ENCODE measurements around the gene FAM240B.

FAM240B gene

DNA sequence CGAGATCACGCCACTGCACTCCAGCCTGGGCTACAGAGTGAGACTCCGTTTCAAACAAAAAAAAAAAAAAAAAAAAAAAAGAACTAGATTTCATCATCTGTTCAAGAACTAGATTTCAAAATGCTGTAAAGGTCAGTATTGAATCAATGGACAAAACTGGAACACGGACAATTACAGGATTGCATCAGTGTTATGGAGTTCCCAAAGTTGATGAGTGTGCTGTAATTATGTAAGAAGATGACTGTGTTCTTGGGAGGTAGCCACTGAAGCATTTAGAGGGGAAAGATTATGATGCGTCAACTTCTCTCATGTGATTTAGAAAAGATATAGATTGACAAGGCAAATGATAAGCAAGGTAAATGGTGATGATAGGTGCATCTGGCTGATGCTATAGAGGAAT lies 6.5 kb downstream of the FAM240B start:
- Histone ChIP-seq H4K5ac (ENCODE audit: low read length) (no peak overlapping the region), H3K4me2 (ENCODE audit: low read length) (no peak overlapping the region), H3K18ac (ENCODE audit: low read length) (no peak overlapping the region), H2BK120ac (ENCODE audit: low read depth, low read length) (no peak overlapping the region), H3K56ac (ENCODE audit: low read length) (no peak overlapping the region), H2AK5ac (ENCODE audit: low read length) (no peak overlapping the region), H3K27ac (ENCODE audit: low read depth, low read length) (no peak overlapping the region), H3K36me3 (ENCODE audit: control insufficient read depth, insufficient read depth, low read length) (no peaks in the 10 kb centered on the region), H3K4me1 (ENCODE audit: control insufficient read depth, low read depth, low read length) (no peaks in the 10 kb centered on the region), H3K79me2 (ENCODE audit: control insufficient read depth, insufficient read depth, low read length) (no peaks in the 10 kb centered on the region), H3K27me3 (ENCODE audit: insufficient read depth, low read length, poor library complexity) (no peaks in the 10 kb centered on the region), H3K4ac (ENCODE audit: low read depth, low read length) (no peak overlapping the region), H3K9ac (ENCODE audit: low read length) (no peak overlapping the region), H2BK5ac (ENCODE audit: low read length) (no peak overlapping the region), H3K79me1 (ENCODE audit: low read length) (no peaks in the 10 kb centered on the region), H2BK15ac (replicated peaks; ENCODE audit: low read depth) (no peak overlapping the region), H3K23ac (ENCODE audit: low read length) (no peak overlapping the region), H4K8ac (ENCODE audit: low read depth, low read length) (no peak overlapping the region), H3K4me3 (ENCODE audit: low read length) (no peak overlapping the region)
- DNase-seq, result no peak
- WGBS (ENCODE audit: extremely low coverage, insufficient coverage, low lambda C conversion rate), result no CpG with 5 or more reads among the region's 5 CpGs

DNA sequence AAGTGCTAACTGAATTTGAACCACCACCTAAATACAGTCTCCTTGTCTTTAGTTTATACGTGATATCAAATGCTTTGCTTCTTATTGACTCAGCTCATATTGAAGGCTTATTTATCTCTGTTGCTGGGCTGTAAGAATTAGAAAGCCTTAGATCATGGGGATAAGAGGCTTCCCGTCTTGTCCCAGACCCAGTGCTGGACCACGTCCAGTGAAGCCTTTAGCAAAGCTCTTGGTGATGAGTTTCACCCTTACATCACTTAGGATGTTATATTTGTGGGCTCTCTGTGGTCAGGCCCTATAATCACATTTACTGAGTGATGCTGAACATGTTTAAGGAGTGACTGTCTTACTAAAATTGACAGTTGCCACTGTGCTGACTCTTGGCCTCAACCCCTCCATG lies 11.2 kb downstream of the FAM240B start:
- no CpG with 5 or more reads among the region's 3 CpGs for WGBS (ENCODE audit: extremely low coverage, insufficient coverage, low lambda C conversion rate)
- Histone ChIP-seq H4K8ac (ENCODE audit: low read depth, low read length) (no peak overlapping the region), H3K4ac (ENCODE audit: low read depth, low read length) (no peak overlapping the region), H2BK15ac (replicated peaks; ENCODE audit: low read depth) (no peak overlapping the region), H3K27me3 (ENCODE audit: insufficient read depth, low read length, poor library complexity) (no peaks in the 10 kb centered on the region), H2BK120ac (ENCODE audit: low read depth, low read length) (no peak overlapping the region), H4K5ac (ENCODE audit: low read length) (no peak overlapping the region), H3K27ac (ENCODE audit: low read depth, low read length) (no peak overlapping the region), H3K79me2 (ENCODE audit: control insufficient read depth, insufficient read depth, low read length) (no peaks in the 10 kb centered on the region), H3K23ac (ENCODE audit: low read length) (no peak overlapping the region), H3K56ac (ENCODE audit: low read length) (no peak overlapping the region), H3K4me2 (ENCODE audit: low read length) (no peak overlapping the region), H3K4me1 (ENCODE audit: control insufficient read depth, low read depth, low read length) (no peaks in the 10 kb centered on the region), H3K79me1 (ENCODE audit: low read length) (no peaks in the 10 kb centered on the region), H3K4me3 (ENCODE audit: low read length) (no peak overlapping the region), H2BK5ac (ENCODE audit: low read length) (no peak overlapping the region), H2AK5ac (ENCODE audit: low read length) (no peak overlapping the region), H3K36me3 (ENCODE audit: control insufficient read depth, insufficient read depth, low read length) (no peaks in the 10 kb centered on the region), H3K18ac (ENCODE audit: low read length) (no peak overlapping the region), H3K9ac (ENCODE audit: low read length) (no peak overlapping the region)
- no peak for DNase-seq

GRCh38 chr9:38707885-38708637 lies 11.9 kb downstream of the FAM240B start:
- no peak overlapping the region for H4K5ac ChIP-seq (ENCODE audit: low read length)
- WGBS (ENCODE audit: extremely low coverage, insufficient coverage, low lambda C conversion rate), result no CpG with 5 or more reads among the region's 10 CpGs
- no peak overlapping the region for H3K9ac ChIP-seq (ENCODE audit: low read length)
- no peak overlapping the region for H3K4ac ChIP-seq (ENCODE audit: low read depth, low read length)
- no peaks in the 10 kb centered on the region for H3K4me1 ChIP-seq (ENCODE audit: control insufficient read depth, low read depth, low read length)
- H3K36me3 ChIP-seq (ENCODE audit: control insufficient read depth, insufficient read depth, low read length), result no peaks in the 10 kb centered on the region
- no peak overlapping the region for H3K4me3 ChIP-seq (ENCODE audit: low read length)
- DNase-seq, result peak; percentile 74
- no peaks in the 10 kb centered on the region for H3K79me1 ChIP-seq (ENCODE audit: low read length)
- H3K27ac ChIP-seq (ENCODE audit: low read depth, low read length), result no peak overlapping the region
- no peak overlapping the region for H3K18ac ChIP-seq (ENCODE audit: low read length)
- H3K27me3 ChIP-seq (ENCODE audit: insufficient read depth, low read length, poor library complexity), result no peaks in the 10 kb centered on the region
- no peak overlapping the region for H2BK15ac ChIP-seq (replicated peaks; ENCODE audit: low read depth)
- no peak overlapping the region for H2BK5ac ChIP-seq (ENCODE audit: low read length)
- H3K23ac ChIP-seq (ENCODE audit: low read length), result no peak overlapping the region
- no peaks in the 10 kb centered on the region for H3K79me2 ChIP-seq (ENCODE audit: control insufficient read depth, insufficient read depth, low read length)
- no peak overlapping the region for H2AK5ac ChIP-seq (ENCODE audit: low read length)
- H3K56ac ChIP-seq (ENCODE audit: low read length), result no peak overlapping the region
- no peak overlapping the region for H3K4me2 ChIP-seq (ENCODE audit: low read length)
- H2BK120ac ChIP-seq (ENCODE audit: low read depth, low read length), result no peak overlapping the region
- no peak overlapping the region for H4K8ac ChIP-seq (ENCODE audit: low read depth, low read length)

DNA sequence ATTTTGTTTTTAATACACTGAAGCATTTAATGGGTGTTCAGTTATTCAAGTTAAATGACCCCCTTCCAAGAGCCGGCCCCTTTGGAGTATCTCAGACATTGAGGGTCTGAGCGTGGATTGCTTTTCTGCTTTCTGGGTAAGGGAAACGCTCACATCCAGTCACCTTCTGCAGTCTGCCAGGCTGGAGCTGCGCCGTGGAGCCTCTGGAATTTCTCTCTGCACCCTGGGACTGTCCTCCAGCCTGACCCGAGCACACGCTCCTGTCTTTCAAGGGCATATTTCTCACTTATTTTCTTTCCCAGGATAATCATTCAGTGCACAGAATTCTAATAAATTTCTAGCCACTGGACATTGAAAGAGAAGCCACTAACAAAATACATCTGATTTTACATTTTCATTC lies 13.4 kb downstream of the FAM240B start:
- Histone ChIP-seq H3K27me3 (ENCODE audit: insufficient read depth, low read length, poor library complexity) (no peaks in the 10 kb centered on the region), H3K79me1 (ENCODE audit: low read length) (no peaks in the 10 kb centered on the region), H3K4me1 (ENCODE audit: control insufficient read depth, low read depth, low read length) (no peaks in the 10 kb centered on the region), H3K4me2 (ENCODE audit: low read length) (no peak overlapping the region), H4K8ac (ENCODE audit: low read depth, low read length) (no peak overlapping the region), H3K4ac (ENCODE audit: low read depth, low read length) (no peak overlapping the region), H3K79me2 (ENCODE audit: control insufficient read depth, insufficient read depth, low read length) (no peaks in the 10 kb centered on the region), H3K4me3 (ENCODE audit: low read length) (no peak overlapping the region), H3K18ac (ENCODE audit: low read length) (no peak overlapping the region), H3K9ac (ENCODE audit: low read length) (no peak overlapping the region), H3K27ac (ENCODE audit: low read depth, low read length) (no peak overlapping the region), H3K23ac (ENCODE audit: low read length) (no peak overlapping the region), H3K36me3 (ENCODE audit: control insufficient read depth, insufficient read depth, low read length) (no peaks in the 10 kb centered on the region), H3K56ac (ENCODE audit: low read length) (no peak overlapping the region), H2BK5ac (ENCODE audit: low read length) (no peak overlapping the region), H2BK120ac (ENCODE audit: low read depth, low read length) (no peak overlapping the region), H4K5ac (ENCODE audit: low read length) (no peak overlapping the region), H2BK15ac (replicated peaks; ENCODE audit: low read depth) (no peak overlapping the region), H2AK5ac (ENCODE audit: low read length) (no peak overlapping the region)
- WGBS (ENCODE audit: extremely low coverage, insufficient coverage, low lambda C conversion rate), result no CpG with 5 or more reads among the region's 7 CpGs
- no peak for DNase-seq

DNA sequence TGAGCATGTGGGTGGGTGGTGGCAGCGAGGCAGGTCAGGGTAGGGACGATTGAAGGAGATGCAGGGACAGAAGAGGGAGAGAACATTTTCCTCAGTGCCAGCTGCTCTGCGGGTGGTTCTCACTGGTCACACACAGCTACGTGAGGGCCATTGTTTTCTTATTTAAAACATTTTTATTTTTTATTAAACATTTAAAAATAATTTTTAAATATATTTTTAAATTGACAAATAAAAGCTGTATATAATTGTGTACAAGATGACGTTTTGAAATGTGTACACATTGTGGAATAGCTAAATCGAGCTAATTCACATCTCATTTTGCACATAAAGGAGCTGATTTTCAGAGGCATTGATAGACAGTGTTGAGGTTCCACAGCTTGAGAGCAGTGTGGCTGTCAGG lies 14.0 kb downstream of the FAM240B start:
- H2AK5ac ChIP-seq (ENCODE audit: low read length), result no peak overlapping the region
- no peak for DNase-seq
- H3K36me3 ChIP-seq (ENCODE audit: control insufficient read depth, insufficient read depth, low read length), result no peaks in the 10 kb centered on the region
- H3K9ac ChIP-seq (ENCODE audit: low read length), result no peak overlapping the region
- H3K4me2 ChIP-seq (ENCODE audit: low read length), result no peak overlapping the region
- no peak overlapping the region for H2BK120ac ChIP-seq (ENCODE audit: low read depth, low read length)
- no peak overlapping the region for H3K4ac ChIP-seq (ENCODE audit: low read depth, low read length)
- no peaks in the 10 kb centered on the region for H3K79me1 ChIP-seq (ENCODE audit: low read length)
- no peak overlapping the region for H3K27ac ChIP-seq (ENCODE audit: low read depth, low read length)
- no peaks in the 10 kb centered on the region for H3K4me1 ChIP-seq (ENCODE audit: control insufficient read depth, low read depth, low read length)
- no peaks in the 10 kb centered on the region for H3K27me3 ChIP-seq (ENCODE audit: insufficient read depth, low read length, poor library complexity)
- no peak overlapping the region for H3K18ac ChIP-seq (ENCODE audit: low read length)
- H3K79me2 ChIP-seq (ENCODE audit: control insufficient read depth, insufficient read depth, low read length), result no peaks in the 10 kb centered on the region
- H2BK5ac ChIP-seq (ENCODE audit: low read length), result no peak overlapping the region
- H3K4me3 ChIP-seq (ENCODE audit: low read length), result no peak overlapping the region
- no peak overlapping the region for H3K56ac ChIP-seq (ENCODE audit: low read length)
- H4K8ac ChIP-seq (ENCODE audit: low read depth, low read length), result no peak overlapping the region
- no peak overlapping the region for H3K23ac ChIP-seq (ENCODE audit: low read length)
- H4K5ac ChIP-seq (ENCODE audit: low read length), result no peak overlapping the region
- WGBS (ENCODE audit: extremely low coverage, insufficient coverage, low lambda C conversion rate), result no CpG with 5 or more reads among the region's 6 CpGs
- H2BK15ac ChIP-seq (replicated peaks; ENCODE audit: low read depth), result no peak overlapping the region

- H3K4ac ChIP-seq (ENCODE audit: low read depth, low read length), result no peak overlapping the region
- no CpG with 5 or more reads among the region's 1 CpG for WGBS (ENCODE audit: extremely low coverage, insufficient coverage, low lambda C conversion rate)
- no peak overlapping the region for H2BK120ac ChIP-seq (ENCODE audit: low read depth, low read length)
- H3K4me1 ChIP-seq (ENCODE audit: control insufficient read depth, low read depth, low read length), result no peaks in the 10 kb centered on the region
- H4K5ac ChIP-seq (ENCODE audit: low read length), result no peak overlapping the region
- H2AK5ac ChIP-seq (ENCODE audit: low read length), result no peak overlapping the region
- H2BK5ac ChIP-seq (ENCODE audit: low read length), result no peak overlapping the region
- no peak overlapping the region for H2BK15ac ChIP-seq (replicated peaks; ENCODE audit: low read depth)
- no peak overlapping the region for H3K4me3 ChIP-seq (ENCODE audit: low read length)
- no peak for DNase-seq
- no peak overlapping the region for H3K56ac ChIP-seq (ENCODE audit: low read length)
- no peak overlapping the region for H3K27ac ChIP-seq (ENCODE audit: low read depth, low read length)
- no peaks in the 10 kb centered on the region for H3K36me3 ChIP-seq (ENCODE audit: control insufficient read depth, insufficient read depth, low read length)
- H3K27me3 ChIP-seq (ENCODE audit: insufficient read depth, low read length, poor library complexity), result no peaks in the 10 kb centered on the region
- no peak overlapping the region for H4K8ac ChIP-seq (ENCODE audit: low read depth, low read length)
- H3K79me2 ChIP-seq (ENCODE audit: control insufficient read depth, insufficient read depth, low read length), result no peaks in the 10 kb centered on the region
- H3K23ac ChIP-seq (ENCODE audit: low read length), result no peak overlapping the region
- H3K9ac ChIP-seq (ENCODE audit: low read length), result no peak overlapping the region
- H3K79me1 ChIP-seq (ENCODE audit: low read length), result no peaks in the 10 kb centered on the region
- no peak overlapping the region for H3K18ac ChIP-seq (ENCODE audit: low read length)
- H3K4me2 ChIP-seq (ENCODE audit: low read length), result no peak overlapping the region
Observed at GRCh38 chr9:38700695-38701094, 19.2 kb downstream of the FAM240B start.
